ENCODE data around the gene SH3GLB2. TPM values are rescaled to one million over a fixed set of nuclear protein-coding genes. Genes with fewer than 3 reads are reported as not detected.

Gene SH3GLB2
- total and polyA plus RNA-seq, 2 experiments from 2014 or later = 21.9 to 68.0 TPM

- TF ChIP-seq ZNF462 (CRISPR knock-in tag; IDR thresholded peaks at IDR 0.05) (no peak), EZH2 (IDR thresholded peaks at IDR 0.05; ENCODE audit: low read depth, unreplicated experiment) (no peak), JUNB (IDR thresholded peaks at IDR 0.05; ENCODE audit: unreplicated experiment) (no peak)
These were observed 29.7 kb downstream of the SH3GLB2 start (continued) for GRCh38 chr9:128998462-128998861.

- H3K4me1 Mint-ChIP-seq = no peaks in the 10 kb centered on the region
- Histone ChIP-seq H3K4me1 (ENCODE audit: insufficient read depth) (no peaks in the 10 kb centered on the region), H3K27ac (ENCODE audit: low read depth) (no peak overlapping the region), H3K9me2 (ENCODE audit: insufficient read depth) (no peaks in the 10 kb centered on the region), H2AFZ (no peak overlapping the region), H3K36me3 (ENCODE audit: insufficient read depth) (peaks cover 66% of the 10 kb centered on the region), H3K4me2 (no peak overlapping the region), H3K79me2 (replicated peaks; ENCODE audit: insufficient read depth) (no peaks in the 10 kb centered on the region), H4K20me1 (replicated peaks; ENCODE audit: insufficient read depth) (peaks cover 17% of the 10 kb centered on the region), H3K4me3 (no peak overlapping the region), H3F3A (replicated peaks; ENCODE audit: low read depth) (peaks cover 11% of the 10 kb centered on the region), H3K27me3 (ENCODE audit: insufficient read depth) (no peaks in the 10 kb centered on the region)
- ATAC-seq (no peak), DNase-seq (ENCODE audit: low spot score) (no peak)
- H3K4me3 Mint-ChIP-seq = no peak overlapping the region
- H3K9me3 Mint-ChIP-seq = no peaks in the 10 kb centered on the region
- no peak overlapping the region for H3K27ac Mint-ChIP-seq
- peaks cover 4% of the 10 kb centered on the region for H3K27me3 Mint-ChIP-seq (ENCODE audit: insufficient read depth, low read depth, poor library complexity)
- H3K36me3 Mint-ChIP-seq (ENCODE audit: low read depth) = peaks cover 88% of the 10 kb centered on the region
- TF ChIP-seq ETS1 (IDR thresholded peaks at IDR 0.05) = no peak
- TF ChIP-seq POLR2AphosphoS5 (IDR thresholded peaks at IDR 0.05; ENCODE audit: low read depth) = no peak
- no peak for TF ChIP-seq REST (IDR thresholded peaks at IDR 0.05; ENCODE audit: unreplicated experiment)
- no peak for TF ChIP-seq EZH2 (IDR thresholded peaks at IDR 0.05; ENCODE audit: low read depth, unreplicated experiment)
- no peak for TF ChIP-seq EZH2phosphoT487 (IDR thresholded peaks at IDR 0.05; ENCODE audit: unreplicated experiment)
- TF ChIP-seq ZNF331 (CRISPR knock-in tag; IDR thresholded peaks at IDR 0.05; ENCODE audit: low read depth) = no peak
- TF ChIP-seq CTCF (conservative IDR thresholded peaks at IDR 0.05; ENCODE audit: low read depth in 2 of 2) = no peak
- no peak for TF ChIP-seq CREB1 (CRISPR knock-in tag; IDR thresholded peaks at IDR 0.05; ENCODE audit: low read depth)
- no peak for TF ChIP-seq NANOG (IDR thresholded peaks at IDR 0.05; ENCODE audit: borderline replicate concordance)
- no peak for TF ChIP-seq JUNB (IDR thresholded peaks at IDR 0.05; ENCODE audit: unreplicated experiment)
- TF ChIP-seq STAT1 (IDR thresholded peaks at IDR 0.05; ENCODE audit: unreplicated experiment) = no peak
These were observed 32.3 kb downstream of the SH3GLB2 start for GRCh38 chr9:128995791-128996190.
